Trophoblast cell (in vitro differentiated cells and primary cell): Measurements from ENCODE around the gene TPSB2.
A peak's percentile ranks its signal among the peaks of the same experiment; 100 is the strongest.
"Not testable (repeated sequence)": the region's sequence is repeated elsewhere in the genome, so short reads cannot be mapped to it uniquely, and the experiment has no call there.

ENCODE experiments used
- DNase-seq, 2 donors: peaks; one replicate each; pipeline ENCODE4 v3.0.0-alpha.2; 2016
- H2AFZ ChIP-seq: 2 replicates; pipeline ENCODE4 v1.6.1; 2013; ENCODE audit warnings: low read length, moderate library complexity, mild to moderate bottlenecking; ENCODE audit not compliant: insufficient read depth, poor library complexity
- H2AK5ac ChIP-seq: 2 replicates; pipeline ENCODE4 v1.6.1; 2013; ENCODE audit warnings: mild to moderate bottlenecking, low read length
- H2BK120ac ChIP-seq: 2 replicates; pipeline ENCODE4 v1.6.1; 2013; ENCODE audit warnings: low read length, mild to moderate bottlenecking, moderate library complexity; ENCODE audit not compliant: insufficient read depth, poor library complexity
- H2BK12ac ChIP-seq: 2 replicates; pipeline ENCODE4 v1.6.1; 2013; ENCODE audit warnings: mild to moderate bottlenecking, low read length, moderate library complexity
- H2BK5ac ChIP-seq: 2 replicates; pipeline ENCODE4 v1.6.1; 2013; ENCODE audit warnings: low read length, low read depth, moderate library complexity, mild to moderate bottlenecking; ENCODE audit not compliant: poor library complexity
- H3K14ac ChIP-seq: 2 replicates; pipeline ENCODE4 v1.6.1; 2013; ENCODE audit warnings: mild to moderate bottlenecking, low read length
- H3K18ac ChIP-seq: 2 replicates; pipeline ENCODE4 v1.6.1; 2013; ENCODE audit warnings: mild to moderate bottlenecking, low read length
- H3K23ac ChIP-seq: 2 replicates; pipeline ENCODE4 v1.6.1; 2013; ENCODE audit warnings: low read length
- H3K27ac ChIP-seq: 2 replicates; pipeline ENCODE4 v1.5.1; 2013; ENCODE audit warnings: low read depth, mild to moderate bottlenecking, inconsistent platforms, low read length, moderate library complexity
- H3K27me3 ChIP-seq: 2 replicates; pipeline ENCODE4 v1.6.1; 2013; ENCODE audit warnings: inconsistent platforms, mild to moderate bottlenecking, low read length, moderate library complexity; ENCODE audit not compliant: insufficient read depth
- H3K36me3 ChIP-seq, 2 experiments: 1 replicate in 1 of 2; 2 replicates in 1 of 2; pipeline ENCODE4 v1.6.1; 2013; ENCODE audit warnings: low read length in 2 of 2, mild to moderate bottlenecking in 2 of 2, moderate library complexity in 1 of 2; ENCODE audit not compliant: insufficient read depth in 2 of 2, control insufficient read depth in 1 of 2
- H3K4ac ChIP-seq: 2 replicates; pipeline ENCODE4 v1.6.1; 2013; ENCODE audit warnings: low read depth, mild to moderate bottlenecking, low read length, moderate library complexity
- H3K4me1 ChIP-seq, 2 experiments: 1 replicate in 1 of 2; 2 replicates in 1 of 2; pipeline ENCODE4 v1.6.1; 2013; ENCODE audit warnings: low read length in 2 of 2, mild to moderate bottlenecking in 2 of 2, moderate library complexity in 1 of 2; ENCODE audit not compliant: insufficient read depth in 2 of 2, control insufficient read depth in 1 of 2
- H3K4me2 ChIP-seq: 2 replicates; pipeline ENCODE4 v1.6.1; 2013; ENCODE audit warnings: inconsistent platforms, mild to moderate bottlenecking, low read length, moderate library complexity
- H3K4me3 ChIP-seq: 2 replicates; pipeline ENCODE4 v1.5.1; 2013; ENCODE audit warnings: mild to moderate bottlenecking, low read depth, low read length, inconsistent platforms
- H3K79me1 ChIP-seq: one replicate; pipeline ENCODE4 v1.6.1; 2013; ENCODE audit warnings: low read length
- H3K79me2 ChIP-seq: 2 replicates; pipeline ENCODE4 v1.6.1; 2013; ENCODE audit warnings: low read length, mild to moderate bottlenecking; ENCODE audit not compliant: control insufficient read depth, insufficient read depth, poor library complexity
- H3K9ac ChIP-seq: 2 replicates; pipeline ENCODE4 v1.6.1; 2013; ENCODE audit warnings: mild to moderate bottlenecking, low read length
- H3K9me3 ChIP-seq: 2 replicates; pipeline ENCODE4 v1.6.1; 2013; ENCODE audit warnings: low read depth, mild to moderate bottlenecking, control low read depth, inconsistent platforms, low read length; ENCODE audit not compliant: insufficient read depth
- H4K12ac ChIP-seq: 2 replicates; pipeline ENCODE4 v1.6.1; 2013; ENCODE audit warnings: low read depth, mild to moderate bottlenecking, low read length, moderate library complexity
- H4K8ac ChIP-seq: 2 replicates; pipeline ENCODE4 v1.6.1; 2013; ENCODE audit warnings: low read depth, mild to moderate bottlenecking, low read length, moderate library complexity
- H4K91ac ChIP-seq: one replicate; pipeline ENCODE4 v1.6.1; 2013; ENCODE audit warnings: low read depth, mild to moderate bottlenecking, low read length, moderate library complexity
- WGBS: extraction: QIAGEN DNeasy Blood & Tissue Kit; methylation state at CpG from one replicate; pipeline ENCODE4 v1.1.7; 2013; ENCODE audit warnings: missing lambda C conversion rate; ENCODE audit not compliant: insufficient read length, insufficient coverage; ENCODE audit errors: extremely low coverage; 5-methylcytosine and 5-hydroxymethylcytosine counted together

TPSB2 gene

DNA sequence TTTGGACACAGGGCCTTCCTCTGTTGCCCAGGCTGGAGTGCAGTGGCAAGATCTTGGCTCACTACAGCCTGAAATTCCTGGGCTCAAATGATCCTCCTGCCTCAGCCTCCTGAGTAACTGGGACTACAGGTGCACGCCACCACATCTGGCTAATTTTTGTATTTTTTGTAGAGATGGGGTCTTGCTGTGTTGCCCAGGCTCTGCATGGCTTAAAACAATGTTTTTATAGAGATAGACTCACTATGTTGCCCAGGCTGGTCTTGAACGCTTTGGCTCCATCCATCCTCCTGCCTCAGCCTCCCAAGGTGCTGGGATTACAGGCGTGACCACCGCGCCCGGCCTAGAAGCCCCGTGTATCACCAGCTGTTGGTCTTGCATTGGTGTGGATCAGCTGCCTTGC, 39.4 kb upstream of the TPSB2 start:
- H3K27ac ChIP-seq, H4K8ac ChIP-seq, H3K79me1 ChIP-seq, DNase-seq, H3K14ac ChIP-seq, H3K79me2 ChIP-seq, H4K91ac ChIP-seq, H3K9me3 ChIP-seq, H2BK120ac ChIP-seq, H3K27me3 ChIP-seq, H2BK5ac ChIP-seq, H3K18ac ChIP-seq, H4K12ac ChIP-seq, H3K36me3 ChIP-seq, H2AFZ ChIP-seq, H3K4me2 ChIP-seq, H3K4me3 ChIP-seq, H3K23ac ChIP-seq, H2AK5ac ChIP-seq, H2BK12ac ChIP-seq, H3K9ac ChIP-seq, H3K4ac ChIP-seq, H3K4me1 ChIP-seq: not testable (repeated sequence)
- no CpG with 5 or more reads among the region's 7 CpGs for WGBS

DNA sequence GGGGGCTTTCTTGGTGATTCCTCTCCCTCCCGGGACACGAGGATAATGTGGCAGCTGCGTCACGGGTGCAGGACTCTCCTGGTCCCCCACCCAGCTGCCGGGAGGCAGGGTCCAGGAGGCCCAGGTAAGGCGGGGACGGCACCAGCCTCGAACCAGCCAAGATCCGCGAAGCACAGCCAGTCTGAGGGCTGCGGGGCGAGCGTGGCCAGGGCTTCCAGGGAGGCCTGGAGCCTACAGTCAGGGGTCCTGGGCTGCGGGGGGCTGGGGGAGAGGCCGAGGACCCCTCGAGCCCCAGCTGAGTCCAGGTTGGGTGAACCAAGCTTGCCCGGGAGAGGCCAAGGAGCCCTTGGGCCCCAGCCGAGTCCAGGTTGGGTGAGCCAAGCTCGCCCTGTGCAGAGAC, 35.8 kb upstream of the TPSB2 start:
- no CpG with 5 or more reads among the region's 19 CpGs for WGBS
- peak; percentile 41 to 71 for DNase-seq
- no peak overlapping the region for H3K18ac ChIP-seq

DNA sequence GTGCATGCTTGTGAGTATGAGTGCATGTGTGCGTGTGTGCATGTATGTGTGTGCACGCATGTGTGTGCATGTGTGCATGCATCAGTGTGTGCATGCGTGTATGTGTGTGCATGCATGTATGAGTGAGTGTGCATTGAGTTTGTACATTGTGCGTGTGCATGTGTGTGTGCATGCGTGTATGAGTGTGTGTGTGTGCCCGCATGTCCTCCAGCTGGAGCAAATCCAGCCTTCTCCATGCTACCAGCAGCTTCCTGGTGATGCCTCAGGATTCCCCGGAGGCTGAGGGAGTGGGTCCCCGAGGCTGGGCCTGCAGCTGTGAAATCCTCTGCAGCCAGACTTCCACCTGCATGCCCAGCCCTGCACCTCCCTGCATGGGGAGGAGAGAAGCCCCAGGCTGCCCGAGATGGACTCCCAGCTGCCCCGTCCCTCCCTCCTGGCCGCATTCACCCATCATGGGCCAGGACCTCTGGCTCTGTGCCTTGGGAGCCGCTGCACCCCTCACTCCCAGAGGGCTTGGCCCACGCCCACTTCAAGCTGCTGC, 35.2 kb upstream of the TPSB2 start:
- no peak overlapping the region for H2BK12ac ChIP-seq
- no peak overlapping the region for H4K12ac ChIP-seq
- no peak overlapping the region for H3K9ac ChIP-seq
- H3K4me3 ChIP-seq, result peak overlapping the region; percentile 6
- H3K4me2 ChIP-seq, result no peak overlapping the region
- H3K27me3 ChIP-seq, result no peaks in the 10 kb centered on the region
- no peaks in the 10 kb centered on the region for H3K79me1 ChIP-seq
- no peak overlapping the region for H2BK5ac ChIP-seq
- no peak overlapping the region for H2BK120ac ChIP-seq
- H3K27ac ChIP-seq, result no peak overlapping the region
- WGBS, result no CpG with 5 or more reads among the region's 13 CpGs
- H3K14ac ChIP-seq, result no peak overlapping the region
- no peak overlapping the region for H4K91ac ChIP-seq
- H4K8ac ChIP-seq, result no peak overlapping the region
- no peaks in the 10 kb centered on the region for H3K4me1 ChIP-seq
- peak overlapping the region; percentile 68 for H3K23ac ChIP-seq
- H2AFZ ChIP-seq, result no peak overlapping the region
- H2AK5ac ChIP-seq, result no peak overlapping the region
- H3K79me2 ChIP-seq, result no peaks in the 10 kb centered on the region
- no peak overlapping the region for H3K18ac ChIP-seq
- no peaks in the 10 kb centered on the region for H3K36me3 ChIP-seq
- no peak overlapping the region for H3K4ac ChIP-seq
- peak; percentile 90 to 96 for DNase-seq
- peaks cover 11% of the 10 kb centered on the region for H3K9me3 ChIP-seq

More for the DNA sequence above, 35.8 kb upstream of the TPSB2 start:
- H4K12ac ChIP-seq, result no peak overlapping the region
- H2AK5ac ChIP-seq, result no peak overlapping the region
- H3K4me3 ChIP-seq, result no peak overlapping the region
- no peaks in the 10 kb centered on the region for H3K27me3 ChIP-seq
- H3K4ac ChIP-seq, result no peak overlapping the region
- H3K4me1 ChIP-seq, result no peaks in the 10 kb centered on the region
- H3K79me1 ChIP-seq, result no peaks in the 10 kb centered on the region
- H2BK12ac ChIP-seq, result no peak overlapping the region
- H2BK120ac ChIP-seq, result no peak overlapping the region
- H3K9ac ChIP-seq, result no peak overlapping the region
- H3K14ac ChIP-seq, result no peak overlapping the region
- no peak overlapping the region for H3K23ac ChIP-seq
- no peaks in the 10 kb centered on the region for H3K79me2 ChIP-seq
- H4K8ac ChIP-seq, result no peak overlapping the region
- H4K91ac ChIP-seq, result no peak overlapping the region
- no peak overlapping the region for H3K27ac ChIP-seq
- H2BK5ac ChIP-seq, result no peak overlapping the region
- H2AFZ ChIP-seq, result no peak overlapping the region
- H3K9me3 ChIP-seq, result peaks cover 11% of the 10 kb centered on the region
- H3K4me2 ChIP-seq, result no peak overlapping the region
- no peaks in the 10 kb centered on the region for H3K36me3 ChIP-seq

DNA sequence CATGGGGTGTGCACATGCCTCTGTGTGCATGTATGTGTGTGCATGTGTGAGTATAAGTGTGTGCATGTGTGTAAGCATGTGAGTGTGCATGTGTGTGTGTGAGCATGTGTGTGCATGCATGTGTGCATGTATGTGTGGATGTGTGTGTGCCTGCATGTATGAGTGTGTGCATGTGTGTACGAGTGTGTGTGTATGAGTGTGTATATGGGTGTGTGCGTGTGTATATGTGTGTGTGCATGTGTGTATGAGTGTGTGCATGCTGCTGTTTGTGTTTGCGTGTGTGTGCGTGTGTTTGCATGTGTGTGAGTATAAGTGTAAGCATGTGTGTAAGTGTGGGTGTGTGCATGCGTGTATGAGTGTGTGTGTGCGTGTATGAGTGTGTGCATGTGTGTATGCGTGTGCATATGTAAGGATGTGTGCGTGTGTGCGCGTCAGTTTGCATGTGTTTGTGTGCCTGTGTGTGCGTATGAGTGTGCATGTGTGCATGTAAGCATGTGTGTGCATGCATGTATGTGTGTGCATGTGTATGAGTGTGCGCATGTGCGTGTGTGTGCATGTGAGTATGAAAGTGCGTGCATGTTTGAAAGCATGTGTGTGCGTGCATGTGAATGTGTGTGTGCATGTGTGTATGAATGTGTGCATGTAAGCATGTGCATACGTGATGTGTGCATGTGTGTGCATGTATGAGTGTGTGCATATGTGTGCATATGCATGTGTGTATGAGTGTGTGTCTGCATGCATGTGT, 34.5 kb upstream of the TPSB2 start:
- H3K9ac ChIP-seq, result no peak overlapping the region
- H3K79me2 ChIP-seq, result no peaks in the 10 kb centered on the region
- no peaks in the 10 kb centered on the region for H3K27me3 ChIP-seq
- H2AFZ ChIP-seq, result no peak overlapping the region
- no peaks in the 10 kb centered on the region for H3K36me3 ChIP-seq
- DNase-seq, result no peak
- H3K4ac ChIP-seq, result no peak overlapping the region
- H3K4me2 ChIP-seq, result no peak overlapping the region
- peaks cover 11% of the 10 kb centered on the region for H3K9me3 ChIP-seq
- no CpG with 5 or more reads among the region's 16 CpGs for whole genome bisulfite sequencing
- no peak overlapping the region for H4K91ac ChIP-seq
- H2BK5ac ChIP-seq, result no peak overlapping the region
- H3K18ac ChIP-seq, result no peak overlapping the region
- no peak overlapping the region for H3K14ac ChIP-seq
- peak overlapping the region; percentile 19 for H3K23ac ChIP-seq
- H3K27ac ChIP-seq, result no peak overlapping the region
- no peaks in the 10 kb centered on the region for H3K4me1 ChIP-seq
- H4K12ac ChIP-seq, result no peak overlapping the region
- H2BK12ac ChIP-seq, result no peak overlapping the region
- no peak overlapping the region for H2BK120ac ChIP-seq
- H4K8ac ChIP-seq, result no peak overlapping the region
- peak overlapping the region; percentile 6 for H3K4me3 ChIP-seq
- no peak overlapping the region for H2AK5ac ChIP-seq
- H3K79me1 ChIP-seq, result no peaks in the 10 kb centered on the region
